Esophagus muscularis mucosa (tissue), 4 donors: ENCODE results near the gene PC. TPM values are rescaled to one million over a fixed set of nuclear protein-coding genes. Genes with fewer than 3 reads are reported as not detected.
A peak's percentile ranks its signal among the peaks of the same experiment; 100 is the strongest.

Experiments
- DNase-seq: peaks from one replicate; pipeline ENCODE4 v3.0.0-alpha.2; 2017; ENCODE audit errors: extremely low spot score
- H3K27ac ChIP-seq, 4 donors: fragments of 200-600 bp; sonication (generic); replicated peaks in 1 of 4; 1 replicate in 3 of 4; 2 replicates in 1 of 4; pipeline ENCODE4 v1.5.1; 2016 to 2019; ENCODE audit warnings: mild to moderate bottlenecking in 1 of 4
- H3K27me3 ChIP-seq, 4 donors: fragments of 200-600 bp; sonication (generic); one replicate each; pipeline versions ENCODE4 v1.5.1 to v1.6.0; 2016 to 2019
- H3K36me3 ChIP-seq, 4 donors: fragments of 200-600 bp; sonication (generic); one replicate each; pipeline ENCODE4 v1.5.1; 2016 to 2019
- H3K4me1 ChIP-seq, 4 donors: fragments of 200-600 bp; sonication (generic); one replicate each; pipeline ENCODE4 v1.5.1; 2016 to 2019
- H3K4me3 ChIP-seq, 4 donors: fragments of 200-600 bp; sonication (generic); 1 replicate in 2 of 4; 2 replicates in 2 of 4; pipeline ENCODE4 v1.5.1; 2016 to 2019; ENCODE audit warnings: mild to moderate bottlenecking in 4 of 4, moderate library complexity in 1 of 4
- H3K9me3 ChIP-seq, 4 donors: fragments of 200-600 bp; sonication (generic); 1 replicate in 3 of 4; 2 replicates in 1 of 4; pipeline ENCODE4 v1.5.1; 2016 to 2019
- CTCF ChIP-seq, 3 experiments: fragments of 200-600 bp in 2 of 3; fragments of 450-650 bp in 1 of 3; sonication (generic) in 2 of 3; IDR thresholded peaks; one replicate each; pipeline ENCODE4 v1.5.1; 2017 to 2019; ENCODE audit warnings: antibody characterized with exemption in 3 of 3, mild to moderate bottlenecking in 2 of 3, moderate library complexity in 1 of 3
- EP300 ChIP-seq: sonication (generic); formaldehyde crosslinking; IDR thresholded peaks from one replicate; pipeline ENCODE4 v1.6.1; 2017; ENCODE audit warnings: antibody characterized with exemption
- POLR2A ChIP-seq: fragments of 450-650 bp; IDR thresholded peaks from one replicate; pipeline ENCODE4 v1.6.1; 2017; ENCODE audit warnings: antibody characterized with exemption, moderate library complexity, mild to moderate bottlenecking, low read depth
- POLR2AphosphoS5 ChIP-seq, 2 donors: sonication (generic); formaldehyde crosslinking; IDR thresholded peaks; one replicate each; pipeline ENCODE4 v1.6.1; 2017; ENCODE audit warnings: antibody characterized with exemption in 2 of 2
- WGBS: methylation state at CpG from one replicate; pipeline ENCODE4 v1.1.5; 2018; 5-methylcytosine and 5-hydroxymethylcytosine counted together
- intact Hi-C: fragments of 100-400 bp; cut with DNase I; formaldehyde crosslinking; loops from one replicate; pipeline ENCODE4 v1.15.1; 2023
- total RNA-seq, 4 donors: library from RNA; depleted of rRNA; stranded (reverse); fragments of >200 nt; gene quantifications; one replicate each; pipeline versions ENCODE4 v1.1.0 to v1.2.1, GENCODE V29; 2016

PC gene
- total RNA-seq, 4 donors from 2014 or later: 2.1 to 5.5 (median 5.1) TPM

DNA sequence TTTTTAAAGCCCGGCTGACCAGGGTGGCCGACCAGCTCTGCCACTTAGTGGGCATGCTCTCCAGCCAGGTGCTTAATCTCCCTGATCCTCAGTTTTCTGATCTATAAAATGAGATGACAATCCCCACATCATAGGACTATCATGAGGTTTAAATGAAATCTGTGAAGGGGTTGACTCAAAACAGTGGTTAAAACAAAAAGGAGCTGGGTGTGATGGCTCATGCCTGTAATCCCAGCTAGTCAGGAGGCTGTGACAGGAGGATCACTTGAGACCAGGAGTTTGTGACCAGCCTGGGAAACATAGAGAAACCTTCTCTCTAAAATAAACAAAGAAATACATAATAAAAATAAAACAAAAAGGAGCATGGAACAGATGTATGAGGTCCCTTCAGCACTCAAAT lies 13.3 kb upstream of the PC start:
- H3K27ac ChIP-seq: peak overlapping the region in 3 of 4 donors; percentile 8 to 35 (median 12)
- no peaks in the 10 kb centered on the region for H3K36me3 ChIP-seq
- intact Hi-C loops: no loop called here
- TF ChIP-seq EP300 (no peak), CTCF (IDR thresholded peaks at IDR 0.05) (no peak), POLR2AphosphoS5 (IDR thresholded peaks at IDR 0.05) (no peak), POLR2A (no peak)
- H3K4me3 ChIP-seq: no peak overlapping the region
- H3K9me3 ChIP-seq: no peaks in the 10 kb centered on the region
- DNase-seq: no peak
- peaks cover 0 to 14% (median 0%) of the 10 kb centered on the region in 4 donors for H3K27me3 ChIP-seq
- peaks cover 0 to 5% (median 0%) of the 10 kb centered on the region in 4 donors for H3K4me1 ChIP-seq
- 90% methylated on average over 2 of the region's 2 CpGs for WGBS

DNA sequence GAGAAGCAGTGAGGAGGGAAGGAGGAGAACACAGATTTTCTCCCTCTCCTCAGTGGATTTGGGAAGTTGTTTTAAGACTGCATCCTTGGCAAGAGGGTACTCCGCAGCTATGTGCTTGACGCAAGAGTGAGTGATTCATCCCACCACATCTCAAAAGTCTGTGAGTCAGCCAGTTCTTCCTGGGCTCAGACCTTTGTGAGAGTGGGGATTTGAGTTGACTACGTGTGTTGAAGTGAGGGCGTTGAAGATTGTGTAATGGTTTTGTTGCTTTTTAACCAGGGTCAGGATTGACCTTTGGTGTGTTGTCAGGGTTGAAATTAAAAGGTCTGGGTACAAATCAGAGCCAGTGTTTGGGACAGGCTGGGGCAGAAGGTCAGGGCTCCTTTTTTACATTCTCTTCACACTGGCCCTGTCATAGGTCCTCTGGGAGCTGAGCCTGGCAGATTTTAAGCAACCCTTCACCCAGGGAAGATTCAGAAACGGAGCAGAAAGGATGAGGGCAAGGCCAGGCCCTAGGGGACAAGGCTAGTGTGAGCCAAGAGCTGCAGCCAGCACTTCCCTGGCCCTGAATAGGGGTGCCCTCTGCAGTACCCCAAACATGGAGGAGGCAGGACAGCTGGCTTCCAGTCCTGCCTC lies 12.7 kb upstream of the PC start:
- Histone ChIP-seq H3K27ac (peak overlapping the region in 3 of 4 donors; percentile 8 to 37 (median 19)), H3K9me3 (no peaks in the 10 kb centered on the region), H3K27me3 (peaks cover 0 to 9% (median 0%) of the 10 kb centered on the region in 4 donors), H3K36me3 (no peaks in the 10 kb centered on the region), H3K4me1 (peaks cover 0 to 5% (median 0%) of the 10 kb centered on the region in 4 donors), H3K4me3 (no peak overlapping the region)
- DNase-seq: no peak
- 53% methylated on average over 5 of the region's 5 CpGs for WGBS
- peak; percentile 31 to 48 for TF ChIP-seq POLR2AphosphoS5 (IDR thresholded peaks at IDR 0.05)
- no peak for TF ChIP-seq EP300
- intact Hi-C loops: no loop called here

DNA sequence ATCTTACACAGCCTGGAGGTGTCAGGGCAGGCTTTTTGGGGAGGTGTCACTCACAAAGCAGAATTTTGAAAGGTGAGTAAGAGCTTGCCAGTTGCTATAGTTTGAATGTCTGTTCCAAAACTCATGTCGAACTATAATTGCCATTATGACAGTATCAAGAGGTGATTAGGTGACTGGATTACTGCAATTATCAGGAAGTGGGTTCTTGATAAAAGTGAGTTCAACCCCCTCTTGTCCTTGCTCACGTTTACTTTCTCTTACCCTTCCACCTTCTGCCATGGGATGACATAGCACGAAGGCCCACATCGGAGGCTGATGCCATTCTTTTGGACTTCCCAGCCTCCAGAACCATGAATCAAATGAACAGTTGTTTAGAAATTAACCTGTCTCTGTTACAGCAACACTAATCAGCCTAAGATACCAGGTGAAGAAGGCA lies 12.2 kb upstream of the PC start:
- no peaks in the 10 kb centered on the region for H3K9me3 ChIP-seq
- TF ChIP-seq POLR2A: no peak
- TF ChIP-seq EP300: no peak
- TF ChIP-seq CTCF (IDR thresholded peaks at IDR 0.05): no peak
- no peak for TF ChIP-seq POLR2AphosphoS5 (IDR thresholded peaks at IDR 0.05)
- peak overlapping the region in 2 of 4 donors; percentile 19 to 37 for H3K27ac ChIP-seq
- intact Hi-C loops: no loop called here
- H3K4me1 ChIP-seq: peaks cover 0 to 5% (median 0%) of the 10 kb centered on the region in 4 donors
- H3K4me3 ChIP-seq: no peak overlapping the region
- WGBS: 81% methylated on average over 4 of the region's 4 CpGs
- H3K27me3 ChIP-seq: peaks cover 0 to 3% (median 0%) of the 10 kb centered on the region in 4 donors
- DNase-seq: no peak
- H3K36me3 ChIP-seq: no peaks in the 10 kb centered on the region

- intact Hi-C loops: no loop called here
- 83% methylated on average over 6 of the region's 6 CpGs for WGBS
- no peak overlapping the region for H3K27ac ChIP-seq
These were observed 11.5 kb upstream of the PC start for GRCh38 chr11:66969584-66970225.

More at GRCh38 chr11:66969584-66970225, 11.5 kb upstream of the PC start:
- no peak overlapping the region for H3K4me3 ChIP-seq
- H3K4me1 ChIP-seq: peaks cover 0 to 5% (median 0%) of the 10 kb centered on the region in 4 donors
- H3K9me3 ChIP-seq: no peaks in the 10 kb centered on the region
- no peak for TF ChIP-seq CTCF (IDR thresholded peaks at IDR 0.05)
- no peak for TF ChIP-seq POLR2AphosphoS5 (IDR thresholded peaks at IDR 0.05)
- TF ChIP-seq EP300: no peak
- TF ChIP-seq POLR2A: no peak
- no peaks in the 10 kb centered on the region for H3K36me3 ChIP-seq
- DNase-seq: no peak
- H3K27me3 ChIP-seq: peaks cover 0 to 4% (median 0%) of the 10 kb centered on the region in 4 donors
